BJ (cell line): ENCODE measurements around the gene DNAJC6. TPM values are rescaled to one million over a fixed set of nuclear protein-coding genes. Genes with fewer than 3 reads are reported as not detected.

ENCODE experiments used
- CTCF ChIA-PET: fragments of 350-600 bp; formaldehyde crosslinking; extraction: SDS; loops from one replicate; lab custom pipeline; 2021; ENCODE audit warnings: antibody characterized with exemption, inconsistent platforms; lab: Yijun Ruan, JAX
- POLR2A ChIA-PET: fragments of 300-600 bp; sonication (Branson Sonifier 250); formaldehyde crosslinking; extraction: SDS; loops from one replicate; lab custom pipeline; 2021; ENCODE audit warnings: antibody characterized with exemption; lab: Charles Lee
- DNase-seq: peaks from one replicate; pipeline ENCODE4 v3.0.0-alpha.2; 2011; ENCODE audit warnings: low read depth
- H3K27me3 ChIP-seq: 2 replicates; pipeline ENCODE4 v1.6.0; 2011; ENCODE audit warnings: low read length; ENCODE audit not compliant: control insufficient read depth, insufficient read depth
- H3K36me3 ChIP-seq: 2 replicates; pipeline ENCODE4 v1.5.1; 2011; ENCODE audit warnings: low read length; ENCODE audit not compliant: control insufficient read depth, insufficient read depth
- H3K4me3 ChIP-seq: 2 replicates; pipeline ENCODE4 v1.5.1; 2011; ENCODE audit warnings: low read depth, mild to moderate bottlenecking, control low read depth, low read length
- CTCF ChIP-seq: IDR thresholded peaks from 2 replicates; pipeline ENCODE4 v1.5.1; 2011; ENCODE audit warnings: low read depth, mild to moderate bottlenecking, control low read depth, inconsistent platforms, low read length, moderate library complexity; ENCODE audit not compliant: insufficient read depth
- polyA plus RNA-seq: library from polyadenylated mRNA; depleted of rRNA; stranded (reverse); fragments of >200 nt; gene quantifications from 2 replicates; pipeline ENCODE4 v1.2.3, GENCODE V29; 2011

Gene DNAJC6
- polyA plus RNA-seq, 1 experiment, result 10.5 TPM

GRCh38 chr1:65321879-65322278 lies 12.5 kb downstream of the DNAJC6 start:
- POLR2A ChIA-PET, result no interaction called here
- TF ChIP-seq CTCF, result no peak
- no peaks in the 10 kb centered on the region for H3K27me3 ChIP-seq
- CTCF ChIA-PET, result no interaction called here
- H3K4me3 ChIP-seq, result no peak overlapping the region
- DNase-seq, result no peak
- no peaks in the 10 kb centered on the region for H3K36me3 ChIP-seq

GRCh38 chr1:65323246-65323645 lies 13.9 kb downstream of the DNAJC6 start:
- no peak for TF ChIP-seq CTCF
- no peaks in the 10 kb centered on the region for H3K27me3 ChIP-seq
- CTCF ChIA-PET, result no interaction called here
- H3K36me3 ChIP-seq, result no peaks in the 10 kb centered on the region
- no peak overlapping the region for H3K4me3 ChIP-seq
- POLR2A ChIA-PET, result interaction anchor here (0.7 kb wide), 1 partner anchor 154 kb away, joined by 3 read pairs; no protein-coding TSS in a partner anchor
- DNase-seq, result no peak

- Histone ChIP-seq H3K36me3 (no peaks in the 10 kb centered on the region), H3K27me3 (no peaks in the 10 kb centered on the region), H3K4me3 (no peak overlapping the region)
- ChIA-PET POLR2A (no interaction called here), CTCF (no interaction called here)
- no peak for DNase-seq
- TF ChIP-seq CTCF, result no peak
Measured at GRCh38 chr1:65330021-65330420, 20.7 kb downstream of the DNAJC6 start.

- ChIA-PET CTCF (no interaction called here), POLR2A (interaction anchor here (0.7 kb wide), 1 partner anchor 12 kb away, joined by 3 read pairs; no protein-coding TSS in a partner anchor)
- TF ChIP-seq CTCF, result no peak
Measured at GRCh38 chr1:65330822-65331221, 21.5 kb downstream of the DNAJC6 start.

GRCh38 chr1:65332821-65333220 lies 23.5 kb downstream of the DNAJC6 start:
- ChIA-PET CTCF (no interaction called here), POLR2A (no interaction called here)
- Histone ChIP-seq H3K4me3 (no peak overlapping the region), H3K27me3 (no peaks in the 10 kb centered on the region), H3K36me3 (no peaks in the 10 kb centered on the region)
- no peak for DNase-seq
- TF ChIP-seq CTCF, result no peak

More at GRCh38 chr1:65330822-65331221, 21.5 kb downstream of the DNAJC6 start:
- no peak for DNase-seq
- no peak overlapping the region for H3K4me3 ChIP-seq
- H3K36me3 ChIP-seq, result no peaks in the 10 kb centered on the region
- no peaks in the 10 kb centered on the region for H3K27me3 ChIP-seq
